Hematopoietic multipotent progenitor cell treated with erythropoietin and hydrocortisone succinate and interleukin-3 and kit ligand, for 15 days (in vitro differentiated cells): Measurements from ENCODE around the gene KIF26B.
"Not testable (repeated sequence)": the region's sequence is repeated elsewhere in the genome, so short reads cannot be mapped to it uniquely, and the experiment has no call there.

Source experiments
- DNase-seq: peaks from one replicate; pipeline ENCODE4 v3.0.0-alpha.2; 2015; ENCODE audit warnings: low spot score

The KIF26B gene

GRCh38 chr1:245325922-245326795, 171.4 kb downstream of the KIF26B start:
- no peak for DNase-seq

- DNase-seq, result no peak
Observed at GRCh38 chr1:245327360-245327759, 172.6 kb downstream of the KIF26B start.

GRCh38 chr1:245327842-245328241, 173.1 kb downstream of the KIF26B start:
- no peak for DNase-seq

GRCh38 chr1:245330951-245331350, 176.2 kb downstream of the KIF26B start:
- no peak for DNase-seq

GRCh38 chr1:245332085-245332484, 177.3 kb downstream of the KIF26B start:
- no peak for DNase-seq

- DNase-seq, result no peak
Observed at GRCh38 chr1:245332513-245332912, 177.7 kb downstream of the KIF26B start.

- DNase-seq, result no peak
Observed at GRCh38 chr1:245334235-245334634, 179.4 kb downstream of the KIF26B start.

GRCh38 chr1:245334827-245335490, 180.2 kb downstream of the KIF26B start:
- DNase-seq, result no peak

- DNase-seq, result not testable (repeated sequence)
Observed at GRCh38 chr1:245335684-245336083, 180.9 kb downstream of the KIF26B start.

GRCh38 chr1:245336149-245336983, 181.6 kb downstream of the KIF26B start:
- no peak for DNase-seq

GRCh38 chr1:245336984-245337355, 182.2 kb downstream of the KIF26B start:
- not testable (repeated sequence) for DNase-seq

GRCh38 chr1:245337829-245338484, 183.2 kb downstream of the KIF26B start:
- DNase-seq, result peak; percentile 17

- DNase-seq, result no peak
Observed at GRCh38 chr1:245338485-245338877, 183.7 kb downstream of the KIF26B start.

GRCh38 chr1:245341743-245342142, 187.0 kb downstream of the KIF26B start:
- DNase-seq, result no peak

GRCh38 chr1:245345191-245345884, 190.6 kb downstream of the KIF26B start:
- no peak for DNase-seq

GRCh38 chr1:245348626-245349025, 193.8 kb downstream of the KIF26B start:
- DNase-seq, result no peak

- no peak for DNase-seq
Observed at GRCh38 chr1:245353411-245353810, 198.6 kb downstream of the KIF26B start.

- DNase-seq, result no peak
Observed at GRCh38 chr1:245353915-245354775, 199.4 kb downstream of the KIF26B start.

- not testable (repeated sequence) for DNase-seq
Observed at GRCh38 chr1:245355851-245356630, 201.3 kb downstream of the KIF26B start.
